Right lobe of liver (tissue), 6 donors: Measurements from ENCODE around the gene ARSI. TPM values are rescaled to one million over a fixed set of nuclear protein-coding genes. Genes with fewer than 3 reads are reported as not detected.

ENCODE experiments used
- ATAC-seq, 4 donors: fragments of 200-7000 bp; cut with Tn5 transposase; one replicate each; pipeline ENCODE4 v1.9.1; 2020; ENCODE audit warnings: mild to moderate bottlenecking in 4 of 4, moderate library complexity in 4 of 4
- DNase-seq, 3 donors: peaks; one replicate each; pipeline ENCODE4 v3.0.0-alpha.2; 2020
- H3K27ac ChIP-seq, 3 donors: fragments of 200-600 bp; one replicate each; pipeline ENCODE4 v1.8.0; 2022
- H3K27me3 ChIP-seq, 2 donors: fragments of 200-600 bp; one replicate each; pipeline ENCODE4 v1.8.0; 2022
- H3K36me3 ChIP-seq, 4 donors: fragments of 200-600 bp; sonication (generic) in 1 of 4; one replicate each; pipeline versions ENCODE4 v1.5.1 to v1.8.0; 2017 to 2022; ENCODE audit warnings: control low read depth in 1 of 4
- H3K4me1 ChIP-seq, 4 donors: fragments of 200-600 bp; sonication (generic) in 1 of 4; one replicate each; pipeline versions ENCODE4 v1.5.1 to v1.8.0; 2017 to 2022; ENCODE audit warnings: control low read depth in 1 of 4
- H3K4me3 ChIP-seq, 3 donors: fragments of 200-600 bp; one replicate each; pipeline ENCODE4 v1.8.0; 2022
- H3K9me3 ChIP-seq, 4 donors: fragments of 200-600 bp; sonication (generic) in 1 of 4; one replicate each; pipeline versions ENCODE4 v1.5.1 to v1.8.0; 2017 to 2022; ENCODE audit warnings: control low read depth in 1 of 4
- POLR2A ChIP-seq: fragments of 450-650 bp; IDR thresholded peaks from one replicate; pipeline ENCODE4 v1.6.1; 2017; ENCODE audit warnings: antibody characterized with exemption, mild to moderate bottlenecking
- WGBS: methylation state at CpG from one replicate; pipeline ENCODE4 v1.1.6; 2018; ENCODE audit warnings: low coverage, low lambda C conversion rate; ENCODE audit not compliant: insufficient coverage; ENCODE audit errors: missing lambda C conversion rate; 5-methylcytosine and 5-hydroxymethylcytosine counted together
- intact Hi-C, 2 donors: fragments of 100-400 bp; cut with DNase I; formaldehyde crosslinking; loops; one replicate each; pipeline versions ENCODE4 v1.11.2 to v1.14.1; 2022
- total RNA-seq, 6 experiments: library from RNA; depleted of rRNA in 2 of 6; stranded (reverse); fragments of >200 nt in 2 of 6; fragmentation: NEBNext Ultra II Directional in 3 of 6; extraction: Animal tissue kit (Norgen Biotek cat#: 25700) in 3 of 6; gene quantifications; one replicate each; pipeline versions ENCODE4 v1.1.0 to v1.2.4, GENCODE V29; 2016 to 2023
- TF ChIP-seq, protein P1 (sequence below), 4 donors: fragments of 200-600 bp in 3 of 4; fragments of 450-650 bp in 1 of 4; IDR thresholded peaks; one replicate each; pipeline versions ENCODE4 v1.5.1 to v1.8.0; 2016 to 2022; ENCODE audit warnings: antibody characterized with exemption in 4 of 4, mild to moderate bottlenecking in 2 of 4
- donor health status: DM: no; HTN: yes; CAD: no.
- donor health status: DM: no; HTN: no; CAD: no.
- donor health status: DM: no; HTN: no; CAD: no.
- donor health status: DM: no; HTN: yes; CAD: no.
- donor health status: DM: no; HTN: yes; CAD: no.

The ARSI gene
- total RNA-seq, 6 experiments from 2014 or later, result 0.06 to 0.51 (median 0.20) TPM; not detected in 1

DNA sequence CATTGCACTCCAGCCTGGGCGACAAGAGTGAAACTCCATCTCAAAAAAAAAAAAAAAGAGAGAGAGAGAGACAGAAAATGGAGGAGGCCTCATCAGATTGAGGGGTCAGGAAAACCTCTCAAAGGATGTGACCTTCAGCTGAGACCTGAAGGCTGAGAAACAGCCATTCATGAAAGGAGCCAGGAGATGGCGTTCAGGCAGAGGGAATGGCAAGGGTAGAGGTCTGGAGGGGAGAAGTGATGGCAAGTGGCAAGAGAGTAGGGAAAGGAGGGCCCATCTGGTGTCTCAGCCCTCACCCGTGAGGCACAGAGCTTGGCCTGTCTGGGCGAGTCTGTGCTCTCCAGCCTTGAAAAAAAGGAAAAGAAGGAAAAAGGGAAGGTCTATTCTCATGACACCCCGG lies 30.2 kb downstream of the ARSI start:
- no peaks in the 10 kb centered on the region for H3K36me3 ChIP-seq
- DNase-seq (no peak), ATAC-seq (peak in 2 of 4 donors; percentile 9 to 27)
- no peak for TF ChIP-seq POLR2A
- TF ChIP-seq, protein P1, sequence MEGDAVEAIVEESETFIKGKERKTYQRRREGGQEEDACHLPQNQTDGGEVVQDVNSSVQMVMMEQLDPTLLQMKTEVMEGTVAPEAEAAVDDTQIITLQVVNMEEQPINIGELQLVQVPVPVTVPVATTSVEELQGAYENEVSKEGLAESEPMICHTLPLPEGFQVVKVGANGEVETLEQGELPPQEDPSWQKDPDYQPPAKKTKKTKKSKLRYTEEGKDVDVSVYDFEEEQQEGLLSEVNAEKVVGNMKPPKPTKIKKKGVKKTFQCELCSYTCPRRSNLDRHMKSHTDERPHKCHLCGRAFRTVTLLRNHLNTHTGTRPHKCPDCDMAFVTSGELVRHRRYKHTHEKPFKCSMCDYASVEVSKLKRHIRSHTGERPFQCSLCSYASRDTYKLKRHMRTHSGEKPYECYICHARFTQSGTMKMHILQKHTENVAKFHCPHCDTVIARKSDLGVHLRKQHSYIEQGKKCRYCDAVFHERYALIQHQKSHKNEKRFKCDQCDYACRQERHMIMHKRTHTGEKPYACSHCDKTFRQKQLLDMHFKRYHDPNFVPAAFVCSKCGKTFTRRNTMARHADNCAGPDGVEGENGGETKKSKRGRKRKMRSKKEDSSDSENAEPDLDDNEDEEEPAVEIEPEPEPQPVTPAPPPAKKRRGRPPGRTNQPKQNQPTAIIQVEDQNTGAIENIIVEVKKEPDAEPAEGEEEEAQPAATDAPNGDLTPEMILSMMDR (IDR thresholded peaks at IDR 0.05), result peak in 1 of 4 donors; percentile 12
- no peaks in the 10 kb centered on the region for H3K9me3 ChIP-seq
- H3K4me3 ChIP-seq, result no peak overlapping the region
- 72% methylated on average over 3 of the region's 5 CpGs for WGBS
- H3K27me3 ChIP-seq, result no peaks in the 10 kb centered on the region
- H3K27ac ChIP-seq, result no peak overlapping the region
- H3K4me1 ChIP-seq, result no peaks in the 10 kb centered on the region
- intact Hi-C loops, result no loop called here

DNA sequence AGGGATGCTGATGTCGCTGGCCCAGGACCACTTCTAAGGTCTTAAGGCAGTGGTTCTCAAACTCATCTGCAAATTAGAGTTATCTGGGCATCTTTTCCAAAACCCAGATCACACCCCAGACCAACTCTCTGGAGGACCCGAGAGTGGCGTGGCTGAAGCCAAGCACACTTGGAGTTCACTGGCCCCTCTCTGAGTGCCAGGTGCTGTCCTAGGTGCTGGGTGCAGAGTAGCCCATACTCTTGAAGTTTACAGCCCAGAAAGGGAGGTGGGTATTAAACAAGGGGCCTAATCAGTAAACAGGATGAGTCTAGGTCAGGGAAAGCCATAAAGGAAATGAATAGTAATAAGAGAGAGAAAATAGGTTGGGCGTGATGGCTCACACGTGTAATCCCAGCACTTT lies 30.8 kb downstream of the ARSI start:
- ATAC-seq (no peak), DNase-seq (no peak)
- 49% methylated on average over 4 of the region's 5 CpGs for WGBS
- Histone ChIP-seq H3K36me3 (no peaks in the 10 kb centered on the region), H3K27ac (no peak overlapping the region), H3K4me1 (peaks cover 0 to 6% (median 2%) of the 10 kb centered on the region in 4 donors), H3K4me3 (no peak overlapping the region), H3K27me3 (no peaks in the 10 kb centered on the region), H3K9me3 (no peaks in the 10 kb centered on the region)
- no peak for TF ChIP-seq POLR2A
- TF ChIP-seq, protein P1 (IDR thresholded peaks at IDR 0.05), result no peak
- intact Hi-C loops, result no loop called here

DNA sequence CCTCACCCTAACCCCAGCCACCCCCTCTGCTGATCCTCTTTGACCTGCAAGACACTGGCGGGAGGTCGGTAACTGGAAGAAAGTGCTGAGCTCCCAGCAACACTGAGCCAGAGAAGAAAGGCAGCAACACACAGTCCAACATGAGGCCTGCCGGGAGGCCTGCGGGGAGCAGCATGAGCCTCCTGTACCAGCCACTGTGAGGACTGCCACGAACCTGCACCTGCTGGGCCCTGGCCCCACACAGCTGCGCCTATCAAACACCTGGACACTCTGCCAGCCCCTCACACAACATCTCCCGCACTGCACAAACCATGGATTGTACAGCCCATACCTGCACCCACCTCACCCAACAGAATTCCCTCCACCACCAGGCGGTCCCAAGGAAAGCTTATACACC lies 31.4 kb downstream of the ARSI start:
- H3K27me3 ChIP-seq, result no peaks in the 10 kb centered on the region
- H3K4me3 ChIP-seq, result no peak overlapping the region
- 100% methylated on average over 1 of the region's 8 CpGs for WGBS
- DNase-seq (no peak), ATAC-seq (no peak)
- H3K9me3 ChIP-seq, result no peaks in the 10 kb centered on the region
- H3K36me3 ChIP-seq, result no peaks in the 10 kb centered on the region
- TF ChIP-seq POLR2A, result no peak
- TF ChIP-seq, protein P1 (IDR thresholded peaks at IDR 0.05), result no peak
- H3K4me1 ChIP-seq, result peaks cover 0 to 12% (median 5%) of the 10 kb centered on the region in 4 donors
- intact Hi-C loops, result no loop called here
- no peak overlapping the region for H3K27ac ChIP-seq

DNA sequence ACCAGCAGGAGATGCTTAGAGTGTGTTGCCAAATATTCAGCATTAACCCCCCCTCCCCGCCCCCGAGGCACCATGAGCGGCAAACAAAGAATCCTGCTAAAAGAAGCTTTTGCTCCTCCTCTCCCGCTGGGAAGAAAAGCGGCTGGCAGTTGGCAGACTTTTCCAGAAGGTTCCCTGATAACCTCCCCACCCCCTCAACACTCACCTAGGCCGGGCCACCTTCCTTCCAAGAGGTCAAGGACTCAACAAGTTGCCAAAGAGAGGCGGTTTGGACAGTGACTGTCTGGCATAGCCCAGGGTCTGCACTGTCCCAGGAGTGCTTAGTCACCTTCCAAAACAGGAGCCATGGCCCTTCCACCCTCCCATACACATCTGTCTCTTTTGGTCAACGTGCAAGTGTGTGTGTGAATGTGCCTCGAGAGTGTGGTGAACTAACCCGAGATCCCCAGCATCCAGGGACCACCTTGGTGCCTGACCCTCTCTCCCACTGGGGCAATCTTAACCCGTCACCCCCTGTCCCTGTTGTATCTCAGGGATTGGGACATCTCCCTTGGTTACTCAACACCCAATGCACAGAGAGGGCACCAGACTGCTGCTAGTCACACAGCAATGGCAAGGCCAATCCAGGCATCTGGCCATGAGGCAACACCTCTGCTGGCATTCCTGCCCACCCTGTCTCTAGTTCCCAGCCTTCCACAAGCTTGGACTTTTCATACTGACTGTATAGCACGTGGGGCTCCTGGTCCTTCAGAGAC lies 32.0 kb downstream of the ARSI start:
- H3K27ac ChIP-seq, result no peak overlapping the region
- no peaks in the 10 kb centered on the region for H3K9me3 ChIP-seq
- no peak for DNase-seq
- 46% methylated on average over 4 of the region's 12 CpGs for WGBS
- intact Hi-C loops, result no loop called here
- no peak overlapping the region for H3K4me3 ChIP-seq
- no peaks in the 10 kb centered on the region for H3K36me3 ChIP-seq
- no peaks in the 10 kb centered on the region for H3K27me3 ChIP-seq
- peak in 3 of 4 donors; percentile 13 to 60 (median 50) for ATAC-seq
- H3K4me1 ChIP-seq, result peaks cover 0 to 14% (median 6%) of the 10 kb centered on the region in 4 donors
- TF ChIP-seq POLR2A, result no peak
- TF ChIP-seq, protein P1 (IDR thresholded peaks at IDR 0.05), result no peak
